Activated CD4-positive, CD25-positive, alpha-beta regulatory T cell treated with anti-CD3 and anti-CD28 coated beads, Interleukin-2, amount 50 U/mL, for 16 hours (primary cell): ENCODE data around the gene IRGM.

Experiments used
- DNase-seq: peaks from one replicate; pipeline ENCODE4 v3.0.0-alpha.2; 2020; ENCODE audit warnings: low read depth, low spot score

The IRGM gene

GRCh38 chr5:150895431-150896428 is 49.4 kb downstream of the IRGM start:
- DNase-seq: no peak
